Stimulated activated effector memory CD8-positive, alpha-beta T cell treated with anti-CD3 and anti-CD28 coated beads, Interleukin-12 subunit alpha, Interleukin-12 subunit beta, amount 100 ng/mL, for 72 hours (primary cell): ENCODE results near the gene ACYP2.

Experiments
- ATAC-seq: fragments of 150-1000 bp; cut with Tn5 transposase; 2 replicates; pipeline ENCODE4 v1.10.0; 2021
- DNase-seq, 2 donors: peaks; one replicate each; pipeline ENCODE4 v3.0.0; 2021 to 2022; ENCODE audit warnings: low spot score in 2 of 2
- H3K27ac Mint-ChIP-seq: one replicate; pipeline ENCODE4 v1.8.0; 2022; ENCODE audit warnings: mild to moderate bottlenecking, mixed read lengths
- H3K36me3 Mint-ChIP-seq: one replicate; pipeline ENCODE4 v1.8.0; 2022; ENCODE audit warnings: mild to moderate bottlenecking, mixed read lengths
- H3K4me1 Mint-ChIP-seq: one replicate; pipeline ENCODE4 v1.8.0; 2022; ENCODE audit warnings: mixed read lengths
- H3K4me3 Mint-ChIP-seq: one replicate; pipeline ENCODE4 v1.8.0; 2022; ENCODE audit warnings: mild to moderate bottlenecking, mixed read lengths
- H3K9me3 Mint-ChIP-seq: one replicate; pipeline ENCODE4 v1.8.0; 2022; ENCODE audit warnings: mixed read lengths

ACYP2 gene

GRCh38 chr2:54166121-54166773 lies 50.8 kb downstream of the ACYP2 start:
- DNase-seq (no peak), ATAC-seq (no peak)
- Mint-ChIP-seq H3K36me3 (no peaks in the 10 kb centered on the region), H3K27ac (no peak overlapping the region), H3K9me3 (no peaks in the 10 kb centered on the region), H3K4me3 (no peak overlapping the region), H3K4me1 (no peaks in the 10 kb centered on the region)

DNA sequence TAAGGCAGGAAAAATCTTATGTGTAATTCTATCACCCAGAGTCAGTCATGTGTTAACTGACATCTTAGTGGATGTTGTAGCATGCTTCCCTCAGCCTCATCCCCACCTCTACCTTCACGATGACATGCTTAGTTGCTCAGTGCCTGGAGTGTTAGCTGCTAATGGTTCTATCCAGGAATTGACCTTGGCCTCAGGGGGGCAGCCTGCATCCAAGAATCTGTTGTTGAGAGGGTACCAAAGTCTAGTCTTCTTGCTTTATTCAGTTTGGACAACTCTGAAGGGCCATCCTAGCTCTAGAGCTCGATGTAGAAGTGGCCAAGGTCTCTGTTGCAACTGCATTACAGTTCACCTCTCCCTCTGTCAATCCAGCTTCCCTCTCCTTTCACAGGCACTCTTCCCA lies 61.2 kb downstream of the ACYP2 start:
- DNase-seq = no peak
- Mint-ChIP-seq H3K27ac (no peak overlapping the region), H3K4me3 (no peak overlapping the region), H3K9me3 (no peaks in the 10 kb centered on the region), H3K4me1 (no peaks in the 10 kb centered on the region), H3K36me3 (no peaks in the 10 kb centered on the region)
- ATAC-seq = no peak

GRCh38 chr2:54183281-54183680 lies 67.9 kb downstream of the ACYP2 start:
- DNase-seq (no peak), ATAC-seq (no peak)
- H3K9me3 Mint-ChIP-seq = no peaks in the 10 kb centered on the region
- no peaks in the 10 kb centered on the region for H3K36me3 Mint-ChIP-seq
- no peak overlapping the region for H3K27ac Mint-ChIP-seq
- no peaks in the 10 kb centered on the region for H3K4me1 Mint-ChIP-seq
- no peak overlapping the region for H3K4me3 Mint-ChIP-seq

- ATAC-seq = no peak
- Mint-ChIP-seq H3K36me3 (no peaks in the 10 kb centered on the region), H3K4me1 (no peaks in the 10 kb centered on the region), H3K9me3 (no peaks in the 10 kb centered on the region), H3K4me3 (no peak overlapping the region), H3K27ac (no peak overlapping the region)
- no peak for DNase-seq
Observed at GRCh38 chr2:54183972-54184371, 68.6 kb downstream of the ACYP2 start.

DNA sequence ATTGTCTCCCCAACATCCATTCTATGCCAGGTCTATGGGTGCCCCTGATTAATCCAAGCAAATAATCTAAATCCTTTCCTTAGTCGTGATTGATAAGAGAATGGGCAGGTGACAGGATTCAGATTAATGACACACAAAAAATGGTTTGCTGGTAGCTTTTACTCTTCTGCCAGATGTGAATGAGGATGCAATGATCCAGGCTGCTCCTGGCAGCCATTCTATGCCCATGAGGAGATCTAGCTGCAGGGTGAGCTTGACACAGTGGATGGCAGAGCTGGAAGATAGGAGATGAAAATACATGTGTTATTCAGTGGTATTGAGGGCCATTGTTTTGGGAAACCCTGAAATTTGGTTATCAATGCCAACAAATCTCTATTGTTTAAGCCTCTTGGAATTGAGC lies 69.7 kb downstream of the ACYP2 start:
- Mint-ChIP-seq H3K4me3 (no peak overlapping the region), H3K27ac (no peak overlapping the region)

GRCh38 chr2:54187331-54187730 lies 71.9 kb downstream of the ACYP2 start:
- Mint-ChIP-seq H3K36me3 (no peaks in the 10 kb centered on the region), H3K9me3 (no peaks in the 10 kb centered on the region), H3K4me1 (no peaks in the 10 kb centered on the region), H3K27ac (no peak overlapping the region), H3K4me3 (no peak overlapping the region)
- ATAC-seq (no peak), DNase-seq (no peak)

More for the DNA sequence above, 69.7 kb downstream of the ACYP2 start:
- Mint-ChIP-seq H3K4me1 (no peaks in the 10 kb centered on the region), H3K36me3 (no peaks in the 10 kb centered on the region), H3K9me3 (no peaks in the 10 kb centered on the region)
- ATAC-seq (no peak), DNase-seq (no peak)

DNA sequence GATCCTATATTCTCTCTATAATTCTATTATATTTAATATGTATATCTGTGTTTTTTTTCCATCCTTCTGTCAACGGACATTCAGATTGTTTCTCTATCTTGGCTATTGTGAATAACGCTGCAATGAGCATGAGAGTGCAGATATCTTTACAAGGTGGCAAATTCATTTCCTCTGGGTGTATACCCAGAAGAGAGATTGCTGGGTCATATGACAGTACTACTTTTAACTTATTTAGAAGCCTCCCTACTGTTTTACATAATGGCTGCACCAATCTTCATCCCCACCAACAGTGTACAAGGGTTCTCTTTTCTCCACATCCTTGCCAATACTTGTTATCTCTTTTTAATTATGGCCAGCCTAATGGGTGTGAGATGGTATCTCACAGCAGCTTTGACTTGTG lies 74.1 kb downstream of the ACYP2 start:
- no peak overlapping the region for H3K4me3 Mint-ChIP-seq
- no peaks in the 10 kb centered on the region for H3K9me3 Mint-ChIP-seq
- no peak for ATAC-seq
- H3K36me3 Mint-ChIP-seq = no peaks in the 10 kb centered on the region
- no peak overlapping the region for H3K27ac Mint-ChIP-seq
- no peaks in the 10 kb centered on the region for H3K4me1 Mint-ChIP-seq
- DNase-seq = no peak

- no peaks in the 10 kb centered on the region for H3K9me3 Mint-ChIP-seq
- no peaks in the 10 kb centered on the region for H3K4me1 Mint-ChIP-seq
- DNase-seq (no peak), ATAC-seq (no peak)
- no peak overlapping the region for H3K27ac Mint-ChIP-seq
- no peak overlapping the region for H3K4me3 Mint-ChIP-seq
- no peaks in the 10 kb centered on the region for H3K36me3 Mint-ChIP-seq
Observed at GRCh38 chr2:54191361-54192135, 76.1 kb downstream of the ACYP2 start.

GRCh38 chr2:54194761-54195750 lies 79.6 kb downstream of the ACYP2 start:
- no peak overlapping the region for H3K4me3 Mint-ChIP-seq
- H3K27ac Mint-ChIP-seq = no peak overlapping the region
- no peak for DNase-seq
- no peaks in the 10 kb centered on the region for H3K9me3 Mint-ChIP-seq
- no peaks in the 10 kb centered on the region for H3K4me1 Mint-ChIP-seq
- H3K36me3 Mint-ChIP-seq = no peaks in the 10 kb centered on the region
- no peak for ATAC-seq

- ATAC-seq (peak; percentile 13), DNase-seq (no peak)
- Mint-ChIP-seq H3K27ac (no peak overlapping the region), H3K9me3 (no peaks in the 10 kb centered on the region), H3K4me3 (no peak overlapping the region), H3K4me1 (no peaks in the 10 kb centered on the region), H3K36me3 (no peaks in the 10 kb centered on the region)
Observed at GRCh38 chr2:54196646-54197045, 81.2 kb downstream of the ACYP2 start.

- H3K9me3 Mint-ChIP-seq = no peaks in the 10 kb centered on the region
- DNase-seq (no peak), ATAC-seq (no peak)
- H3K4me1 Mint-ChIP-seq = no peaks in the 10 kb centered on the region
- H3K36me3 Mint-ChIP-seq = no peaks in the 10 kb centered on the region
- no peak overlapping the region for H3K27ac Mint-ChIP-seq
- no peak overlapping the region for H3K4me3 Mint-ChIP-seq
Observed at GRCh38 chr2:54204476-54204875, 89.1 kb downstream of the ACYP2 start.

DNA sequence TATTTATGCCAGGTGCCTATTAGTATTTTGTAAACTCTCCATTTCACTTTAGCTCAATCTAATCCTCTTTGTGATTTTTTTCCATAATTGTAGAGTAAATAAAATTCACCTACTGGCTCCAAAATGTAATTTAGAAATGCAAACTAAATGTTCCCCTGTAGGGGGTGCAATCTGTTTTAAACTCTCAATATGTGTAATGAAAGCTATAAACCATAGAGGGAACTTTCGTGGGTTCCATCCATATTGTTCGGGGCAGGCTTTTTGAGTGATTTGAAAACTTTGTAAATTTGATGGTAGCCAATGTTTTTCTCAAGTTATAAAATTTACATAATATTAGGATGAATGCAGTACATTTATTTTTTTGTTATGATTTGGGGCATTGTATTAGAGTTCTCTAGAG lies 91.2 kb downstream of the ACYP2 start:
- no peak for DNase-seq
- no peaks in the 10 kb centered on the region for H3K4me1 Mint-ChIP-seq

GRCh38 chr2:54207666-54208195 lies 92.3 kb downstream of the ACYP2 start:
- no peak for ATAC-seq
- Mint-ChIP-seq H3K4me1 (no peaks in the 10 kb centered on the region), H3K27ac (no peak overlapping the region), H3K9me3 (no peaks in the 10 kb centered on the region), H3K4me3 (no peak overlapping the region), H3K36me3 (no peaks in the 10 kb centered on the region)
- DNase-seq = no peak

More for the DNA sequence above, 91.2 kb downstream of the ACYP2 start:
- ATAC-seq = no peak
- Mint-ChIP-seq H3K4me3 (no peak overlapping the region), H3K36me3 (no peaks in the 10 kb centered on the region), H3K27ac (no peak overlapping the region), H3K9me3 (no peaks in the 10 kb centered on the region)

DNA sequence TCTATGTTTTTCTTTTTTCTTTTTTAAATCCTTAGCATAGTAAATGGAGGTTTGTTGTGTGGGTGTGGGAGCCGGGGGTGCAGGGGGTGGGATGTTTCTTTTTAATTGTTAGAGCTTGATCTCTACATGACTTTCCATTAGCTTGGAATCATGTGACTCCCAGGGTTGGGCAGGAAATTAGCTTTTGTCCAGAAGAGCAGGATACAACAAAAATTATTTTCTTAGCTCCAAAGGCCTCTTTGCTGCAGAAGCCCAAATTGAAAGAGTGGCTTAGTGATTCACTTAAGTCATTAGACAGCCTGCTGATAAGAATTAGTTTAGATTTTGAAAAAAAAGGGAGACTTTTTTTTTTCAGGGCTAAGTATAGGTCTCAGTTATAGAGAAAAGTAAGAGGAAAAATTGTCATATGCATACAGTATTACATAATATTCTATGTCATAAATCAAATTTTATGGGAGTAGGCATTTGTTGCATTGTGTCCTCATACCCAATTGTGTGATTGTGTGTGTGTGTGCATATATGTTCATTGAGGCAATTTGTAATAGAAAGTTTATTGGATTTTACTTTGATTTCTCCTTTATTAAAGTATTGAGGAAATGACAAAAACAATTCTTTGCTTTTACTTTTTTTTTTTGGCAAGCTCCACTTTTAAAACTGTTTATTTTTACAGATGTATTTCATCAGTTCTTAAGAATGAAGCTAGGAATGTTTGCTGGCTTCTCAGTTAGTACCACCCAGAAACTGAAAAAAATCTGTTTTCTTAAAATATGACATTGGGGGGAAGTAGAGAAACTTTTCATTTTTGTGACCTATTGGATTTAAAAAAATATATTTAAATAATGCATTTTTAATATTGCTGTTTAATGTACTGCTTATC lies 93.2 kb downstream of the ACYP2 start:
- no peak for DNase-seq
- H3K4me3 Mint-ChIP-seq = no peak overlapping the region
- H3K27ac Mint-ChIP-seq = no peak overlapping the region
- no peaks in the 10 kb centered on the region for H3K9me3 Mint-ChIP-seq
- no peaks in the 10 kb centered on the region for H3K4me1 Mint-ChIP-seq
- no peak for ATAC-seq
- H3K36me3 Mint-ChIP-seq = no peaks in the 10 kb centered on the region
